Kidney (tissue), 14 donors: ENCODE data around the gene TTYH1. TPM values are rescaled to one million over a fixed set of nuclear protein-coding genes. Genes with fewer than 3 reads are reported as not detected.
A peak's percentile ranks its signal among the peaks of the same experiment; 100 is the strongest.

Experiments used
- DNase-seq, 5 donors: peaks; one replicate each; pipeline ENCODE4 v3.0.0-alpha.2; 2013 to 2020
- FAIRE-seq: peaks from 2 replicates; lab custom pipeline; 2012; peaks lifted over from hg19 to GRCh38; lab: Jason Lieb, UNC
- H3K27ac ChIP-seq, 2 donors: one replicate each; pipeline ENCODE4 v1.7.0; 2013; ENCODE audit warnings: low read depth in 2 of 2, low read length in 2 of 2, inconsistent platforms in 1 of 2
- H3K27me3 ChIP-seq: one replicate; pipeline ENCODE4 v1.7.1; 2013; ENCODE audit warnings: low read length, inconsistent platforms; ENCODE audit not compliant: control insufficient read depth, insufficient read depth
- H3K36me3 ChIP-seq, 3 donors: one replicate each; pipeline versions ENCODE4 v1.7.0 to v1.7.1; 2013; ENCODE audit warnings: low read length in 3 of 3, control low read depth in 1 of 3, inconsistent platforms in 1 of 3; ENCODE audit not compliant: insufficient read depth in 3 of 3, control insufficient read depth in 2 of 3
- H3K4me1 ChIP-seq, 3 donors: one replicate each; pipeline versions ENCODE4 v1.7.0 to v1.7.1; 2013; ENCODE audit warnings: low read length in 3 of 3, inconsistent platforms in 1 of 3, low read depth in 1 of 3; ENCODE audit not compliant: control insufficient read depth in 2 of 3, insufficient read depth in 2 of 3
- H3K4me3 ChIP-seq, 3 donors: one replicate each; pipeline versions ENCODE4 v1.7.0 to v1.8.1; 2013; ENCODE audit warnings: low read length in 3 of 3, control low read depth in 1 of 3, inconsistent platforms in 1 of 3
- H3K9ac ChIP-seq, 3 donors: one replicate each; pipeline versions ENCODE4 v1.7.0 to v1.7.1; 2013; ENCODE audit warnings: low read length in 3 of 3, control low read depth in 1 of 3, inconsistent platforms in 1 of 3
- H3K9me3 ChIP-seq, 3 donors: one replicate each; pipeline versions ENCODE4 v1.7.0 to v1.7.1; 2013; ENCODE audit warnings: low read length in 3 of 3, control low read depth in 1 of 3, inconsistent platforms in 1 of 3; ENCODE audit not compliant: control insufficient read depth in 2 of 3, insufficient read depth in 1 of 3
- CTCF ChIP-seq: IDR thresholded peaks from 3 replicates; pipeline ENCODE4 v1.5.1; 2012; ENCODE audit warnings: mild to moderate bottlenecking, moderate library complexity, borderline replicate concordance; ENCODE audit not compliant: insufficient read depth; ENCODE audit errors: extremely low read depth
- intact Hi-C: fragments of 100-400 bp; cut with DNase I; formaldehyde crosslinking; loops from one replicate; pipeline ENCODE4 v1.11.1; 2022
- polyA plus RNA-seq: library from polyadenylated mRNA; stranded (reverse); fragments of 350-450 nt; fragmentation: Illumina TruSeq; extraction: RNeasy Lipid Tissue Mini Kit (QIAGEN cat#74804); gene quantifications from one replicate; pipeline ENCODE4 v1.2.3, GENCODE V29; 2014; ENCODE audit warnings: low read depth, low replicate concordance; ENCODE audit not compliant: insufficient read depth
- total RNA-seq: library from RNA; stranded (reverse); fragmentation: NEBNext Ultra II Directional; extraction: Animal tissue kit (Norgen Biotek cat#: 25700); gene quantifications from one replicate; pipeline ENCODE4 v1.2.1, GENCODE V29; 2021
- donor health status: control.
- donor health status: control.
- donor health status: control.
- donor health status: control.
- donor health status: control.
- donor health status: DM: yes; HTN: yes; CAD: no.
- donor health status: Normal renal cell carcinoma (clear cell type).

TTYH1 gene
- total and polyA plus RNA-seq, 2 donors from 2014 or later: 1.5 to 1.9 TPM

- H3K4me3 ChIP-seq: no peak overlapping the region
- no peaks in the 10 kb centered on the region for H3K9me3 ChIP-seq
- no peak for TF ChIP-seq CTCF
- no peak overlapping the region for H3K27ac ChIP-seq
- intact Hi-C loops: no loop called here
- H3K9ac ChIP-seq: no peak overlapping the region
- H3K36me3 ChIP-seq: no peaks in the 10 kb centered on the region
- peak in 1 of 5 donors; percentile 44 for DNase-seq
- FAIRE-seq: no peak
- no peaks in the 10 kb centered on the region for H3K27me3 ChIP-seq
- peaks cover 0 to 6% (median 3%) of the 10 kb centered on the region in 3 donors for H3K4me1 ChIP-seq
Measured at GRCh38 chr19:54436628-54437252, 21.5 kb downstream of the TTYH1 start.

- FAIRE-seq (no peak), DNase-seq (peak in 3 of 5 donors; percentile 53 to 64 (median 62))
- no peak overlapping the region for H3K27ac ChIP-seq
Measured at GRCh38 chr19:54439174-54439851, 24.0 kb downstream of the TTYH1 start.

GRCh38 chr19:54440641-54441040 is 25.4 kb downstream of the TTYH1 start:
- intact Hi-C loops: no loop called here
- H3K27ac ChIP-seq: no peak overlapping the region
- no peaks in the 10 kb centered on the region for H3K9me3 ChIP-seq
- H3K4me3 ChIP-seq: no peak overlapping the region
- no peaks in the 10 kb centered on the region for H3K27me3 ChIP-seq
- peaks cover 0 to 4% (median 3%) of the 10 kb centered on the region in 3 donors for H3K4me1 ChIP-seq
- H3K9ac ChIP-seq: no peak overlapping the region
- DNase-seq: no peak
- no peak for TF ChIP-seq CTCF
- H3K36me3 ChIP-seq: no peaks in the 10 kb centered on the region
- FAIRE-seq: no peak

More at GRCh38 chr19:54439174-54439851, 24.0 kb downstream of the TTYH1 start:
- peaks cover 0 to 6% (median 3%) of the 10 kb centered on the region in 3 donors for H3K4me1 ChIP-seq
- no peaks in the 10 kb centered on the region for H3K9me3 ChIP-seq
- intact Hi-C loops: no loop called here
- H3K4me3 ChIP-seq: no peak overlapping the region
- TF ChIP-seq CTCF: peak; percentile 37
- no peaks in the 10 kb centered on the region for H3K27me3 ChIP-seq
- H3K9ac ChIP-seq: peak overlapping the region in 1 of 3 donors; percentile 1
- no peaks in the 10 kb centered on the region for H3K36me3 ChIP-seq
